HCT116 (cell line): ENCODE results near the gene RMDN2. TPM values are rescaled to one million over a fixed set of nuclear protein-coding genes. Genes with fewer than 3 reads are reported as not detected.

Source experiments
- ATAC-seq: fragments of 200-7000 bp; cut with Tn5 transposase; 2 replicates; pipeline ENCODE4 v1.9.1; 2020; ENCODE audit warnings: mild to moderate bottlenecking, moderate library complexity
- BruUV-seq: library from RNA; stranded (reverse); fragments of 400-500 nt; replicated peaks from 2 replicates; lab custom pipeline; 2021; lab: Mats Ljungman, UMichigan
- CTCF ChIA-PET: fragments of 300-600 bp; sonication (Branson Sonifier 250); formaldehyde crosslinking; loops from one replicate; lab custom pipeline; 2021; ENCODE audit warnings: antibody characterized with exemption; lab: Charles Lee
- POLR2A ChIA-PET: fragments of 300-600, 350-600 bp; sonication (Branson Sonifier 250); formaldehyde crosslinking; loops from one replicate; lab custom pipeline; 2021; ENCODE audit warnings: antibody characterized with exemption; lab: Charles Lee
- RAD21 ChIA-PET, 2 experiments: fragments of 300-600 bp; sonication (Branson Sonifier 250); formaldehyde crosslinking; loops; one replicate each; lab custom pipeline; 2023; ENCODE audit warnings: low total read pairs in 2 of 2; ENCODE audit not compliant: uncharacterized antibody in 2 of 2, unreplicated experiment in 2 of 2, low non-redundant PET in 1 of 2; lab: Charles Lee
- DNase-seq: peaks from one replicate; pipeline ENCODE4 v3.0.0-alpha.2; 2010; ENCODE audit warnings: low read depth, low spot score
- H2AFZ ChIP-seq: fragments of 200-600 bp; shearing (Covaris generic), sonication (generic); 2 replicates; pipeline ENCODE4 v1.6.1; 2017; ENCODE audit warnings: low read depth, mixed run types, mixed read lengths, antibody characterized with exemption, low read length; ENCODE audit not compliant: poor library complexity, severe bottlenecking
- H3K27ac ChIP-seq: 2 replicates; pipeline ENCODE4 v1.5.1; 2012; ENCODE audit warnings: low read depth, low read length
- H3K27me3 ChIP-seq: fragments of 200-600 bp; sonication (generic); 2 replicates; pipeline ENCODE4 v1.6.1; 2016; ENCODE audit warnings: mixed run types, low read length, mixed read lengths; ENCODE audit not compliant: insufficient read depth
- H3K36me3 ChIP-seq, 2 experiments: fragments of 200-500 bp in 1 of 2; fragments of 200-600 bp in 1 of 2; sonication (Bioruptor generic) in 1 of 2; sonication (generic) in 1 of 2; 2 replicates each; pipeline versions ENCODE4 v1.5.1 to v1.6.1; 2014 to 2016; ENCODE audit warnings: low read length in 2 of 2, inconsistent platforms in 1 of 2, mixed read lengths in 1 of 2, mixed run types in 1 of 2; ENCODE audit not compliant: insufficient read depth in 2 of 2, control insufficient read depth in 1 of 2
- H3K4me1 ChIP-seq, 2 experiments: fragments of 200-600 bp in 1 of 2; sonication (generic) in 1 of 2; 2 replicates each; pipeline versions ENCODE4 v1.5.1 to v1.6.1; 2012 to 2017; ENCODE audit warnings: low read length in 2 of 2, inconsistent platforms in 1 of 2, mild to moderate bottlenecking in 1 of 2, mixed read lengths in 1 of 2, mixed run types in 1 of 2, moderate library complexity in 1 of 2; ENCODE audit not compliant: insufficient read depth in 2 of 2, control insufficient read depth in 1 of 2
- H3K4me2 ChIP-seq: fragments of 200-600 bp; sonication (generic); 2 replicates; pipeline ENCODE4 v1.6.1; 2017; ENCODE audit warnings: mixed run types, low read length, mixed read lengths
- H3K4me3 ChIP-seq, 2 experiments: fragments of 200-600 bp in 1 of 2; sonication (generic) in 1 of 2; replicated peaks in 1 of 2; 2 replicates each; pipeline ENCODE4 v1.5.1; 2011 to 2016; ENCODE audit warnings: low read length in 2 of 2, control low read depth in 1 of 2, low read depth in 1 of 2, mild to moderate bottlenecking in 1 of 2, mixed read lengths in 1 of 2, mixed run types in 1 of 2
- H3K79me2 ChIP-seq: fragments of 200-600 bp; sonication (generic); 2 replicates; pipeline ENCODE4 v1.6.1; 2017; ENCODE audit warnings: mild to moderate bottlenecking, mixed run types, low read length, moderate library complexity, mixed read lengths; ENCODE audit not compliant: insufficient read depth
- H3K9ac ChIP-seq: fragments of 200-600 bp; sonication (generic); 2 replicates; pipeline ENCODE4 v1.6.1; 2016; ENCODE audit warnings: low read length, mixed read lengths
- H3K9me2 ChIP-seq: fragments of 200-600 bp; sonication (generic), shearing (Covaris generic); 2 replicates; pipeline ENCODE4 v1.6.1; 2017; ENCODE audit warnings: mixed run types, mild to moderate bottlenecking, moderate library complexity; ENCODE audit not compliant: insufficient read depth
- H3K9me3 ChIP-seq, 2 experiments: fragments of 200-500 bp in 1 of 2; fragments of 200-600 bp in 1 of 2; sonication (Bioruptor generic) in 1 of 2; sonication (generic) in 1 of 2; 2 replicates each; pipeline ENCODE4 v1.6.1; 2014 to 2017; ENCODE audit warnings: low read length in 2 of 2, mixed read lengths in 2 of 2, inconsistent platforms in 1 of 2, low read depth in 1 of 2, mild to moderate bottlenecking in 1 of 2, mixed run types in 1 of 2, moderate library complexity in 1 of 2; ENCODE audit not compliant: control insufficient read depth in 1 of 2, insufficient read depth in 1 of 2
- H4K20me1 ChIP-seq: fragments of 200-600 bp; sonication (generic), shearing (Covaris generic); 2 replicates; pipeline ENCODE4 v1.6.1; 2017; ENCODE audit warnings: mixed run types, mild to moderate bottlenecking, moderate library complexity; ENCODE audit not compliant: insufficient read depth
- CBX3 ChIP-seq: IDR thresholded peaks from 2 replicates; pipeline ENCODE4 v1.6.1; 2012; ENCODE audit warnings: low read depth
- POLR2AphosphoS5 ChIP-seq: IDR thresholded peaks from 2 replicates; pipeline ENCODE4 v1.6.1; 2011; ENCODE audit warnings: mild to moderate bottlenecking, low read depth, low read length, moderate library complexity
- RAD21 ChIP-seq: IDR thresholded peaks from 2 replicates; pipeline ENCODE4 v1.6.1; 2012; ENCODE audit warnings: low read depth, mild to moderate bottlenecking
- REST ChIP-seq: IDR thresholded peaks from 2 replicates; pipeline ENCODE4 v1.6.1; 2012; ENCODE audit warnings: low read depth
- SIN3A ChIP-seq: IDR thresholded peaks from 2 replicates; pipeline ENCODE4 v1.6.1; 2012; ENCODE audit warnings: low read depth
- SP1 ChIP-seq: IDR thresholded peaks from 2 replicates; pipeline ENCODE4 v1.6.1; 2012; ENCODE audit warnings: low read depth
- SRF ChIP-seq: IDR thresholded peaks from 2 replicates; pipeline ENCODE4 v1.6.1; 2012; ENCODE audit warnings: low read depth
- ZBTB33 ChIP-seq: IDR thresholded peaks from 2 replicates; pipeline ENCODE4 v1.6.1; 2011; ENCODE audit warnings: mild to moderate bottlenecking, low read length, moderate library complexity; ENCODE audit not compliant: insufficient replicate concordance; ENCODE audit errors: extremely low read depth
- intact Hi-C: fragments of 100-400 bp; cut with micrococcal nuclease; formaldehyde crosslinking; loops from 2 replicates; pipeline ENCODE4 v1.10.0; 2022
- total RNA-seq: library from RNA; stranded (reverse); gene quantifications from one replicate; pipeline ENCODE4 v1.2.1, GENCODE V29; 2021; ENCODE audit not compliant: unreplicated experiment

The RMDN2 gene
- total RNA-seq, 1 experiment from 2014 or later: 4.5 TPM

- H4K20me1 ChIP-seq: no peaks in the 10 kb centered on the region
- H3K27ac ChIP-seq: no peak overlapping the region
- H2AFZ ChIP-seq: no peak overlapping the region
- no peaks in the 10 kb centered on the region for H3K4me1 ChIP-seq
- H3K4me3 ChIP-seq: no peak overlapping the region
- no peak overlapping the region for H3K4me2 ChIP-seq
- no peaks in the 10 kb centered on the region for H3K27me3 ChIP-seq
- TF ChIP-seq REST (no peak), RAD21 (no peak), POLR2AphosphoS5 (no peak), CBX3 (no peak), SRF (no peak), SIN3A (no peak), SP1 (no peak), ZBTB33 (no peak)
- H3K79me2 ChIP-seq: no peaks in the 10 kb centered on the region
- ChIA-PET RAD21 (no interaction called here), CTCF (no interaction called here), POLR2A (no interaction called here)
- H3K9me2 ChIP-seq: no peaks in the 10 kb centered on the region
- no peaks in the 10 kb centered on the region for H3K36me3 ChIP-seq
- ATAC-seq (no peak), DNase-seq (no peak)
- BruUV-seq: no TSS peak
- H3K9me3 ChIP-seq: no peaks in the 10 kb centered on the region
- no peak overlapping the region for H3K9ac ChIP-seq
- intact Hi-C loops: no loop called here
These were observed 20.7 kb upstream of the RMDN2 start for GRCh38 chr2:37904425-37904824.
